ENCODE results near the gene FANCF. TPM values are rescaled to one million over a fixed set of nuclear protein-coding genes. Genes with fewer than 3 reads are reported as not detected.

Gene FANCF
- total RNA-seq, result 12.3 and 15.4 TPM in 2 replicates

GRCh38 chr11:22625448-22626287 lies at the start of gene FANCF:
TSS of gene FANCF (minus strand) at chr11:22625823. CDS start at chr11:22625810, 13 bp downstream.

GRCh38 chr11:22666325-22666687 lies 40.7 kb upstream of the FANCF start, which contains the start of gene GAS2:
TSS of gene GAS2 (plus strand) at chr11:22666611. CDS start at chr11:22674870, 8,259 bp downstream.

Other genes with a start within 250 kb of the FANCF start
- gene GAS2, start 40.8 kb upstream of the FANCF start, total RNA-seq, result 1.4 and 1.6 TPM in 2 replicates
- 4.6 and 8.6 TPM in 2 replicates for gene SVIP, start 204.0 kb upstream of the FANCF start, total RNA-seq
- gene CCDC179, start 234.7 kb upstream of the FANCF start, total RNA-seq, result not detected in 2 replicates